ENCODE data around the gene RPS18. TPM values are rescaled to one million over a fixed set of nuclear protein-coding genes. Genes with fewer than 3 reads are reported as not detected.

Gene RPS18
- total and polyA plus RNA-seq, 2 donors (not counting 1 experiment from before 2014, with no cell fraction given): 4,034 to 4,995 TPM

DNA sequence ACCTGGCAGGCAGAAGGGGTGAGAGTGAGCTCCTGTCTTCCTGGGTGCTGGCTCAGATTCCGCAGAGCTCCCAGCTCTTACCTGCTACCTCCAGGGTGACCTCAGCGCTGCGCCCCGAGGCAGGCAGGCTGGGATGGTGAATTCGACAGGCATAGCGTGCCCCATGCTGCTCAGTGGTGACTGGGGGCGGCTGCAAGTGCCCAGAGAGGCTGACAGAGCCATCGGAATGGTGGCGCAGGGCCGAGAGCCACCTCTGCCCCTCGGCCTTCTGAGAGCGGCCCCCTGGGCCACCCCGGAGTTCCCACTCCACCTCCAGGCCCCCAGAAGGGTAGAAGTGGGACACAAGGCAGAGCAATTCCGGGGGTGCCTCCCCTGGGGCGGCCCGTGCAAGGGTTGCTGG lies 32.3 kb downstream of the RPS18 start:
- Histone ChIP-seq H3K27me3 (ENCODE audit: control insufficient read depth, insufficient read depth, low read length) (no peaks in the 10 kb centered on the region), H3K9me3 (ENCODE audit: control insufficient read depth, insufficient read depth, low read depth, low read length) (no peaks in the 10 kb centered on the region), H3K4me3 (replicated peaks in 1 of 4; ENCODE audit: control extremely low read depth in 1 of 4, insufficient read depth in 1 of 4, low read depth in 3 of 4, low read length in 4 of 4) (no peak overlapping the region), H3K9ac (ENCODE audit: insufficient read depth, low read length) (no peak overlapping the region), H3K4me2 (ENCODE audit: extremely low read depth, insufficient read depth, low read length) (no peak overlapping the region), H3K79me2 (ENCODE audit: control insufficient read depth, insufficient read depth, low read length) (peaks cover 18% of the 10 kb centered on the region), H3K27ac (ENCODE audit: insufficient read depth, low read length) (no peak overlapping the region), H2AFZ (ENCODE audit: low read length) (no peak overlapping the region), H3K4me1 (ENCODE audit: control insufficient read depth, extremely low read depth, insufficient read depth, low read length) (no peaks in the 10 kb centered on the region), H4K20me1 (ENCODE audit: control insufficient read depth, extremely low read depth, insufficient read depth, low read length) (no peaks in the 10 kb centered on the region), H3K36me3 (ENCODE audit: control insufficient read depth, insufficient read depth, low read length) (peaks cover 17% of the 10 kb centered on the region)
- no peak for DNase-seq (ENCODE audit: low read depth in 2 of 2)
- TF ChIP-seq, protein P1, sequence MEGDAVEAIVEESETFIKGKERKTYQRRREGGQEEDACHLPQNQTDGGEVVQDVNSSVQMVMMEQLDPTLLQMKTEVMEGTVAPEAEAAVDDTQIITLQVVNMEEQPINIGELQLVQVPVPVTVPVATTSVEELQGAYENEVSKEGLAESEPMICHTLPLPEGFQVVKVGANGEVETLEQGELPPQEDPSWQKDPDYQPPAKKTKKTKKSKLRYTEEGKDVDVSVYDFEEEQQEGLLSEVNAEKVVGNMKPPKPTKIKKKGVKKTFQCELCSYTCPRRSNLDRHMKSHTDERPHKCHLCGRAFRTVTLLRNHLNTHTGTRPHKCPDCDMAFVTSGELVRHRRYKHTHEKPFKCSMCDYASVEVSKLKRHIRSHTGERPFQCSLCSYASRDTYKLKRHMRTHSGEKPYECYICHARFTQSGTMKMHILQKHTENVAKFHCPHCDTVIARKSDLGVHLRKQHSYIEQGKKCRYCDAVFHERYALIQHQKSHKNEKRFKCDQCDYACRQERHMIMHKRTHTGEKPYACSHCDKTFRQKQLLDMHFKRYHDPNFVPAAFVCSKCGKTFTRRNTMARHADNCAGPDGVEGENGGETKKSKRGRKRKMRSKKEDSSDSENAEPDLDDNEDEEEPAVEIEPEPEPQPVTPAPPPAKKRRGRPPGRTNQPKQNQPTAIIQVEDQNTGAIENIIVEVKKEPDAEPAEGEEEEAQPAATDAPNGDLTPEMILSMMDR (conservative IDR thresholded peaks at IDR 0.05 in 1 of 2, IDR thresholded peaks at IDR 0.05 in 1 of 2; ENCODE audit: low read depth in 1 of 2, low read length in 2 of 2): no peak
- no peak for TF ChIP-seq EZH2 (IDR thresholded peaks at IDR 0.05; ENCODE audit: low read length, missing control alignments)

DNA sequence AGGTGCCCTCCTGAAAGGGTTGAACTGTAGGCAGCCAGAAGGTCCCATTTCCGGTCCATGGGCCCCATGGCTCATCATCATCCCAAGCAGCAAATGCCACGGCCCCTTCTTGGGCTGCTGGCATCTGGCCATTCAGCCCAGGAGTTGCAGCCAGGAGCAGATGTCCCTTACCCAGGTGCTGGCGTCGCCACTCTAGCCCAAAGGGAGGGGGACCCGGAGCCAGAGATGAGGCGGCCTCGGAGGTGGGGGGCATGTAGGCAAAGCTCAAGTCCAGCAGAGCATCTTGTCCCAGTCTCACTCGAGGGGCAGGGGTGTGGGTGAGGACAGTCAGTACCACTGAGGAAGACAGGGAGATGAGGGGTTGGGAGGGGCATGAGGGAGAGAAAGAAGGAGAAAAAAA lies 33.2 kb downstream of the RPS18 start:
- Histone ChIP-seq H4K20me1 (ENCODE audit: control insufficient read depth, extremely low read depth, insufficient read depth, low read length) (no peaks in the 10 kb centered on the region), H3K79me2 (ENCODE audit: control insufficient read depth, insufficient read depth, low read length) (peaks cover 18% of the 10 kb centered on the region), H3K27ac (ENCODE audit: insufficient read depth, low read length) (no peak overlapping the region), H3K4me3 (replicated peaks in 1 of 4; ENCODE audit: control extremely low read depth in 1 of 4, insufficient read depth in 1 of 4, low read depth in 3 of 4, low read length in 4 of 4) (no peak overlapping the region), H3K4me1 (ENCODE audit: control insufficient read depth, extremely low read depth, insufficient read depth, low read length) (no peaks in the 10 kb centered on the region), H3K4me2 (ENCODE audit: extremely low read depth, insufficient read depth, low read length) (no peak overlapping the region), H3K36me3 (ENCODE audit: control insufficient read depth, insufficient read depth, low read length) (peaks cover 17% of the 10 kb centered on the region), H3K27me3 (ENCODE audit: control insufficient read depth, insufficient read depth, low read length) (no peaks in the 10 kb centered on the region), H3K9me3 (ENCODE audit: control insufficient read depth, insufficient read depth, low read depth, low read length) (no peaks in the 10 kb centered on the region), H3K9ac (ENCODE audit: insufficient read depth, low read length) (no peak overlapping the region), H2AFZ (ENCODE audit: low read length) (no peak overlapping the region)
- DNase-seq (ENCODE audit: low read depth in 2 of 2): no peak
- TF ChIP-seq EZH2 (IDR thresholded peaks at IDR 0.05; ENCODE audit: low read length, missing control alignments): no peak
- TF ChIP-seq, protein P1 (conservative IDR thresholded peaks at IDR 0.05 in 1 of 2, IDR thresholded peaks at IDR 0.05 in 1 of 2; ENCODE audit: low read depth in 1 of 2, low read length in 2 of 2): no peak

DNA sequence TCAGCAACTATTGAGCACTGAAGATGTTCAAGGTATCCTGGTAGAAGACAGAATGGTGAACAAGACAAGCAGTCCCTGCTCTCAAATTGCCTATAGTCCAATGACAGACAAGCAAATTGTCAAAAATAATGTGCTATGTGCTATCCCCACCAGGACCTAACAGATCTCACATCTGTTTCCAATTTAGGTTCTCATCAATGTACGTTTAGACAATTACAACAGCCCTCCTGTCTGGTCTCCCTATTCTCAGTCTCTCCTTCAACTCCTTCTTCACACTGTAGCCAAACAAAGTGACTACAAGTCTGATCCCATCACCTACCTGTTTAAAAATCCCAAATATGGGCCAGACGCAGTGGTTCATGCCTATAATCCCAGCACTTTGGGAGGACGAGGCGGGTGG lies 34.5 kb downstream of the RPS18 start:
- Histone ChIP-seq H3K4me1 (ENCODE audit: control insufficient read depth, extremely low read depth, insufficient read depth, low read length) (no peaks in the 10 kb centered on the region), H3K79me2 (ENCODE audit: control insufficient read depth, insufficient read depth, low read length) (peaks cover 20% of the 10 kb centered on the region), H3K9me3 (ENCODE audit: control insufficient read depth, insufficient read depth, low read depth, low read length) (no peaks in the 10 kb centered on the region), H3K4me2 (ENCODE audit: extremely low read depth, insufficient read depth, low read length) (no peak overlapping the region), H3K36me3 (ENCODE audit: control insufficient read depth, insufficient read depth, low read length) (peaks cover 17% of the 10 kb centered on the region), H3K27ac (ENCODE audit: insufficient read depth, low read length) (no peak overlapping the region), H2AFZ (ENCODE audit: low read length) (no peak overlapping the region), H4K20me1 (ENCODE audit: control insufficient read depth, extremely low read depth, insufficient read depth, low read length) (no peaks in the 10 kb centered on the region), H3K9ac (ENCODE audit: insufficient read depth, low read length) (no peak overlapping the region), H3K4me3 (replicated peaks in 1 of 4; ENCODE audit: control extremely low read depth in 1 of 4, insufficient read depth in 1 of 4, low read depth in 3 of 4, low read length in 4 of 4) (no peak overlapping the region), H3K27me3 (ENCODE audit: control insufficient read depth, insufficient read depth, low read length) (no peaks in the 10 kb centered on the region)
- TF ChIP-seq EZH2 (IDR thresholded peaks at IDR 0.05; ENCODE audit: low read length, missing control alignments): no peak
- TF ChIP-seq, protein P1 (conservative IDR thresholded peaks at IDR 0.05 in 1 of 2, IDR thresholded peaks at IDR 0.05 in 1 of 2; ENCODE audit: low read depth in 1 of 2, low read length in 2 of 2): no peak
- no peak for DNase-seq (ENCODE audit: low read depth in 2 of 2)

All from fibroblast of lung (primary cell).